AG10803 (cell line): ENCODE results near the gene PRICKLE2.
A peak's percentile ranks its signal among the peaks of the same experiment; 100 is the strongest.

Experiments used
- DNase-seq: peaks from one replicate; pipeline ENCODE4 v3.0.0; 2010; ENCODE audit warnings: low read depth
- H3K4me3 ChIP-seq: 2 replicates; pipeline ENCODE4 v1.5.1; 2011; ENCODE audit warnings: mild to moderate bottlenecking, low read length, control low read depth
- CTCF ChIP-seq: conservative IDR thresholded peaks from 2 replicates; pipeline ENCODE4 v1.5.1; 2011; ENCODE audit warnings: mild to moderate bottlenecking, low read length, control low read depth, inconsistent platforms

PRICKLE2 gene

GRCh38 chr3:64224826-64225610, at the start of gene PRICKLE2:
PRICKLE2 (minus strand) TSS chr3:64225466; CDS start chr3:64198927, 26,539 bp downstream.
- H3K4me3 ChIP-seq = peak within 1 kb of the TSS; percentile 69
- peak; percentile 90 for DNase-seq
- peak; percentile 45 for TF ChIP-seq CTCF

GRCh38 chr3:64272842-64273241, 47.6 kb upstream of the PRICKLE2 start:
- TF ChIP-seq CTCF = no peak
- no peak overlapping the region for H3K4me3 ChIP-seq
- no peak for DNase-seq

- no peak for DNase-seq
- H3K4me3 ChIP-seq = no peak overlapping the region
- TF ChIP-seq CTCF = no peak
Observed at GRCh38 chr3:64272271-64272670, 47.0 kb upstream of the PRICKLE2 start.

- no peak for TF ChIP-seq CTCF
- no peak overlapping the region for H3K4me3 ChIP-seq
- DNase-seq = no peak
Observed at GRCh38 chr3:64271631-64272030, 46.4 kb upstream of the PRICKLE2 start.

- DNase-seq = no peak
- no peak for TF ChIP-seq CTCF
Observed at GRCh38 chr3:64270866-64271260, 45.6 kb upstream of the PRICKLE2 start.

GRCh38 chr3:64270142-64270865, 45.0 kb upstream of the PRICKLE2 start:
- no peak for DNase-seq
- TF ChIP-seq CTCF = no peak
- no peak overlapping the region for H3K4me3 ChIP-seq

More at GRCh38 chr3:64270866-64271260, 45.6 kb upstream of the PRICKLE2 start:
- no peak overlapping the region for H3K4me3 ChIP-seq

- TF ChIP-seq CTCF = no peak
- DNase-seq = no peak
- no peak overlapping the region for H3K4me3 ChIP-seq
Observed at GRCh38 chr3:64268926-64269325, 43.7 kb upstream of the PRICKLE2 start.
